HepG2 (cell line): ENCODE data around the gene KCNIP4. TPM values are rescaled to one million over a fixed set of nuclear protein-coding genes. Genes with fewer than 3 reads are reported as not detected.

ENCODE experiments used
- ATAC-seq: fragments of 200-7000 bp; cut with Tn5 transposase; 3 replicates; pipeline ENCODE4 v1.9.1; 2020; ENCODE audit warnings: mild to moderate bottlenecking, moderate library complexity
- BruUV-seq: library from RNA; stranded (reverse); fragments of 400-500 nt; replicated peaks from 2 replicates; lab custom pipeline; 2021; lab: Mats Ljungman, UMichigan
- CTCF ChIA-PET: fragments of 300-600 bp; formaldehyde crosslinking; extraction: SDS; loops from one replicate; lab custom pipeline; 2021; ENCODE audit warnings: low total read pairs, inconsistent platforms, low intra/inter-chr PET ratio; lab: Yijun Ruan, JAX
- POLR2A ChIA-PET: fragments of 350-600 bp; sonication (Branson Sonifier 250); formaldehyde crosslinking; loops from one replicate; lab custom pipeline; 2020; ENCODE audit warnings: antibody characterized with exemption, inconsistent platforms; lab: Yijun Ruan, JAX
- DNase-seq: peaks from one replicate; pipeline ENCODE4 v3.0.0-alpha.2; 2015; ENCODE audit warnings: low spot score
- FAIRE-seq: peaks from 3 replicates; lab custom pipeline; 2011; peaks lifted over from hg19 to GRCh38; lab: Jason Lieb, UNC
- H2AFZ ChIP-seq: one replicate; pipeline ENCODE4 v1.6.1; 2011; ENCODE audit warnings: low read length, inconsistent platforms
- H3K27ac ChIP-seq: fragments of 300-600 bp; 3 replicates; pipeline ENCODE4 v1.8.0; 2011; ENCODE audit warnings: mixed run types, mild to moderate bottlenecking, mixed read lengths, low read length, inconsistent platforms; ENCODE audit not compliant: insufficient read depth; ENCODE audit errors: extremely low read length
- H3K27me3 ChIP-seq, 2 experiments: fragments of 200-600 bp in 1 of 2; 2 replicates in 1 of 2; 3 replicates in 1 of 2; pipeline versions ENCODE4 v1.6.0 to v1.8.0; 2011; ENCODE audit warnings: low read length in 2 of 2, mild to moderate bottlenecking in 2 of 2, moderate library complexity in 2 of 2, inconsistent platforms in 1 of 2; ENCODE audit not compliant: insufficient read depth in 2 of 2, control insufficient read depth in 1 of 2
- H3K36me3 ChIP-seq, 2 experiments: fragments of 200-600 bp in 1 of 2; replicated peaks in 1 of 2; 2 replicates in 1 of 2; 3 replicates in 1 of 2; pipeline versions ENCODE4 v1.5.1 to v1.8.0; 2011; ENCODE audit warnings: low read length in 2 of 2, inconsistent platforms in 1 of 2; ENCODE audit not compliant: insufficient read depth in 2 of 2, control insufficient read depth in 1 of 2
- H3K4me1 ChIP-seq: 2 replicates; pipeline ENCODE4 v1.5.1; 2012; ENCODE audit warnings: low read length, inconsistent platforms; ENCODE audit not compliant: insufficient read depth
- H3K4me2 ChIP-seq: 2 replicates; pipeline ENCODE4 v1.6.0; 2011; ENCODE audit warnings: low read depth, low read length, inconsistent platforms
- H3K4me3 ChIP-seq, 3 experiments: fragments of 200-600 bp in 1 of 3; sonication (generic), shearing (Covaris generic) in 1 of 3; replicated peaks in 1 of 3; 2 replicates each; pipeline ENCODE4 v1.5.1; 2011 to 2016; ENCODE audit warnings: low read length in 3 of 3, inconsistent platforms in 2 of 3, low read depth in 2 of 3, mild to moderate bottlenecking in 2 of 3, control low read depth in 1 of 3, mixed read lengths in 1 of 3; ENCODE audit not compliant: insufficient read depth in 1 of 3
- H3K79me2 ChIP-seq: one replicate; pipeline ENCODE4 v1.6.1; 2011; ENCODE audit warnings: low read length, inconsistent platforms; ENCODE audit not compliant: insufficient read depth
- H3K9ac ChIP-seq: 2 replicates; pipeline ENCODE4 v1.6.0; 2011; ENCODE audit warnings: mild to moderate bottlenecking, low read depth, low read length, inconsistent platforms; ENCODE audit not compliant: insufficient read depth
- H3K9me3 ChIP-seq: 2 replicates; pipeline ENCODE4 v1.5.1; 2012; ENCODE audit warnings: mild to moderate bottlenecking, low read length
- H4K20me1 ChIP-seq: 2 replicates; pipeline ENCODE4 v1.6.0; 2011; ENCODE audit warnings: inconsistent platforms, mild to moderate bottlenecking, low read length, moderate library complexity; ENCODE audit not compliant: insufficient read depth
- E2F5 ChIP-seq: sonication (generic); formaldehyde crosslinking; conservative IDR thresholded peaks from 2 replicates; pipeline ENCODE4 v1.4.0; 2020; ENCODE audit warnings: missing genetic modification reagents
- ETV5 ChIP-seq: IDR thresholded peaks from 2 replicates; pipeline ENCODE4 v1.6.1; 2018; ENCODE audit warnings: missing biosample characterization, missing genetic modification reagents, inconsistent platforms, borderline replicate concordance
- HOXA5 ChIP-seq: sonication (generic); formaldehyde crosslinking; IDR thresholded peaks from 2 replicates; pipeline ENCODE4 v1.4.0; 2020; ENCODE audit warnings: missing genetic modification reagents
- ISX ChIP-seq: sonication (generic); formaldehyde crosslinking; conservative IDR thresholded peaks from 2 replicates; pipeline ENCODE4 v1.5.0; 2020; ENCODE audit warnings: missing genetic modification reagents
- NFAT5 ChIP-seq: sonication (generic); formaldehyde crosslinking; IDR thresholded peaks from 2 replicates; pipeline ENCODE4 v1.4.0; 2020; ENCODE audit warnings: missing genetic modification reagents
- PRPF4 ChIP-seq: fragments of 200-400 bp; formaldehyde crosslinking; IDR thresholded peaks from 2 replicates; pipeline ENCODE4 v1.6.1; 2016; ENCODE audit warnings: low read length, low read depth; ENCODE audit not compliant: poor library complexity, severe bottlenecking
- RNF2 ChIP-seq: fragments of 450-650 bp; conservative IDR thresholded peaks from 2 replicates; pipeline ENCODE4 v1.6.1; 2016; ENCODE audit warnings: low read depth
- TARDBP ChIP-seq: sonication (generic); formaldehyde crosslinking; IDR thresholded peaks from 2 replicates; pipeline ENCODE4 v1.8.0; 2022; ENCODE audit warnings: mild to moderate bottlenecking, missing genetic modification reagents
- ZBTB7A ChIP-seq: sonication (generic); formaldehyde crosslinking; IDR thresholded peaks from 2 replicates; pipeline ENCODE4 v1.8.0; 2022; ENCODE audit warnings: mild to moderate bottlenecking, missing genetic modification reagents
- ZNF251 ChIP-seq: sonication (generic); formaldehyde crosslinking; IDR thresholded peaks from 2 replicates; pipeline ENCODE4 v1.9.0; 2021; ENCODE audit warnings: mild to moderate bottlenecking, missing genetic modification reagents
- ZNF30 ChIP-seq: sonication (generic); formaldehyde crosslinking; IDR thresholded peaks from 2 replicates; pipeline ENCODE4 v1.5.0; 2020; ENCODE audit warnings: mild to moderate bottlenecking, missing genetic modification reagents
- ZNF703 ChIP-seq: sonication (generic); formaldehyde crosslinking; IDR thresholded peaks from 2 replicates; pipeline ENCODE4 v1.5.1; 2020; ENCODE audit warnings: missing genetic modification reagents, mild to moderate bottlenecking, moderate library complexity, borderline replicate concordance
- ZNF782 ChIP-seq: sonication (generic); formaldehyde crosslinking; IDR thresholded peaks from 2 replicates; pipeline ENCODE4 v1.4.0; 2020; ENCODE audit warnings: missing genetic modification reagents, mild to moderate bottlenecking, borderline replicate concordance
- WGBS: methylation state at CpG from one replicate; pipeline ENCODE4 v1.1.6; 2017; ENCODE audit warnings: low lambda C conversion rate; 5-methylcytosine and 5-hydroxymethylcytosine counted together
- in situ Hi-C: cut with HindIII; loops from 2 replicates; pipeline ENCODE4 v1.10.0; 2017; ENCODE audit warnings: low pct_unique_long_range_greater_than_20kb; ENCODE audit not compliant: extremely low pct_ligation_motif_present
- intact Hi-C: fragments of 100-400 bp; cut with micrococcal nuclease; formaldehyde crosslinking; loops from one replicate; pipeline ENCODE4 v1.10.0; 2022; ENCODE audit not compliant: unreplicated experiment
- polyA plus RNA-seq, 8 experiments: library from polyadenylated mRNA; depleted of rRNA in 3 of 8; stranded (reverse) in 7 of 8; unstranded in 1 of 8; fragments of >200 nt; fragmentation: Illumina TruSeq in 4 of 8; extraction: Trizol in 4 of 8; gene quantifications; 2 replicates each; pipeline versions ENCODE4 v1.2.1 to v1.2.3, GENCODE V29; 2011 to 2016; ENCODE audit warnings: low read depth in 4 of 8, missing spikeins in 1 of 8, mixed read lengths in 1 of 8; ENCODE audit not compliant: insufficient read depth in 1 of 8
- total RNA-seq, 5 experiments: library from RNA; depleted of rRNA; stranded (reverse); fragments of >200 nt; fragmentation: Illumina TruSeq; extraction: Trizol; gene quantifications; 2 replicates each; pipeline ENCODE4 v1.2.3, GENCODE V29; 2016; ENCODE audit warnings: low read depth in 1 of 5
- TF ChIP-seq, protein P1 (sequence below): sonication (generic); formaldehyde crosslinking; IDR thresholded peaks from 2 replicates; pipeline ENCODE4 v1.4.0; 2020; ENCODE audit warnings: mild to moderate bottlenecking, missing genetic modification reagents

KCNIP4 gene
- total and polyA plus RNA-seq, 2 of the 13 experiments (the other 11 are each of a cell fraction or from before 2014, with no cell fraction given), result 0.09 TPM; not detected in 1

DNA sequence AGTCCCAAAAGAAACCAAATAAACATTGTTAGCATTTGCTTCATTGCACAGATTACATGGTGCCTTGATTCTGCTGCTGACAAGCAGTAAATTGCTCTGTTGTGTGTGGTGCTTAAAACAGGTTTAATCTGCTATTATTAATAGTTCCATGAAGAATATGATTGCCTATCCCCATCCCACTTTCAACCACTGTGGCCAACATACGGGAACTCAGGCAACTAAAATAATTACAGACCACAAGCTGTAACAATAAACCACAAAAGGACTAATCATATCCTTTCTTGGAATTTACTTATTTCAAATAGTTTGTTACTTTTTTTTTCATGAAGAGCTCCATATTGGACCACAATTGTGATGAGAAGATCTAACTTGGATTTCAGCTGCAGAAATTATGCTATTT lies 1116.8 kb downstream of the KCNIP4 start:
- no peak overlapping the region for H3K9ac ChIP-seq
- no peaks in the 10 kb centered on the region for H3K79me2 ChIP-seq
- ChIA-PET CTCF (no interaction called here), POLR2A (no interaction called here)
- DNase-seq (no peak), FAIRE-seq (no peak), ATAC-seq (no peak)
- no peaks in the 10 kb centered on the region for H3K9me3 ChIP-seq
- intact Hi-C loops, result no loop called here
- no TSS peak for BruUV-seq
- H4K20me1 ChIP-seq, result no peaks in the 10 kb centered on the region
- H3K36me3 ChIP-seq, result no peaks in the 10 kb centered on the region
- in situ Hi-C loops, result no loop called here
- WGBS, result 0% methylated on average over 1 of the region's 1 CpG
- no peaks in the 10 kb centered on the region for H3K4me1 ChIP-seq
- no peak overlapping the region for H3K27ac ChIP-seq
- TF ChIP-seq, protein P1, sequence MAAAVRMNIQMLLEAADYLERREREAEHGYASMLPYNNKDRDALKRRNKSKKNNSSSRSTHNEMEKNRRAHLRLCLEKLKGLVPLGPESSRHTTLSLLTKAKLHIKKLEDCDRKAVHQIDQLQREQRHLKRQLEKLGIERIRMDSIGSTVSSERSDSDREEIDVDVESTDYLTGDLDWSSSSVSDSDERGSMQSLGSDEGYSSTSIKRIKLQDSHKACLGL (CRISPR knock-in tag), result no peak
- TF ChIP-seq ISX (CRISPR knock-in tag) (no peak), ZBTB7A (CRISPR knock-in tag) (no peak), RNF2 (no peak), ZNF782 (no peak), ZNF30 (CRISPR knock-in tag) (no peak), PRPF4 (no peak), ETV5 (CRISPR knock-in tag) (no peak), ZNF703 (CRISPR knock-in tag) (no peak), HOXA5 (no peak), TARDBP (CRISPR knock-in tag) (no peak), ZNF251 (CRISPR knock-in tag) (no peak), NFAT5 (CRISPR knock-in tag) (no peak), E2F5 (CRISPR knock-in tag) (no peak)
- H3K4me2 ChIP-seq, result no peak overlapping the region
- no peaks in the 10 kb centered on the region for H3K27me3 ChIP-seq
- no peak overlapping the region for H3K4me3 ChIP-seq
- H2AFZ ChIP-seq, result no peak overlapping the region
